Neural progenitor cell (in vitro differentiated cells): ENCODE data around the gene HOXB7. TPM values are rescaled to one million over a fixed set of nuclear protein-coding genes. Genes with fewer than 3 reads are reported as not detected.

ENCODE experiments used
- DNase-seq: peaks from one replicate; pipeline ENCODE4 v3.0.0-alpha.2; 2016; ENCODE audit warnings: low spot score
- H2AFZ ChIP-seq: fragments of 200-600 bp; sonication (generic); replicated peaks from 2 replicates; pipeline ENCODE4 v1.6.1; 2016; ENCODE audit warnings: antibody characterized with exemption
- H3F3A ChIP-seq: fragments of 200-600 bp; sonication (generic); 2 replicates; pipeline ENCODE4 v1.6.1; 2016; ENCODE audit warnings: antibody characterized with exemption, low read depth
- H3K27ac ChIP-seq: fragments of 200-600 bp; sonication (generic); 2 replicates; pipeline ENCODE4 v1.5.1; 2016; ENCODE audit warnings: mild to moderate bottlenecking
- H3K27me3 ChIP-seq: fragments of 200-600 bp; sonication (generic); 2 replicates; pipeline ENCODE4 v1.6.1; 2016; ENCODE audit warnings: mild to moderate bottlenecking, moderate library complexity
- H3K36me3 ChIP-seq: fragments of 200-600 bp; sonication (generic); 2 replicates; pipeline ENCODE4 v1.5.1; 2016
- H3K4me1 ChIP-seq: fragments of 200-600 bp; sonication (generic); 2 replicates; pipeline ENCODE4 v1.6.1; 2016; ENCODE audit warnings: mixed run types
- H3K4me2 ChIP-seq: fragments of 200-600 bp; sonication (generic); 2 replicates; pipeline ENCODE4 v1.6.1; 2016
- H3K4me3 ChIP-seq: fragments of 200-600 bp; sonication (generic); 2 replicates; pipeline ENCODE4 v1.5.1; 2016
- H3K79me2 ChIP-seq: fragments of 200-600 bp; sonication (generic); 2 replicates; pipeline ENCODE4 v1.6.1; 2016; ENCODE audit warnings: low read depth
- H3K9ac ChIP-seq: fragments of 200-600 bp; sonication (generic); 2 replicates; pipeline ENCODE4 v1.6.1; 2016
- H3K9me3 ChIP-seq: fragments of 200-600 bp; sonication (generic); 2 replicates; pipeline ENCODE4 v1.5.1; 2016; ENCODE audit warnings: low read depth
- H4K20me1 ChIP-seq: fragments of 200-600 bp; sonication (generic); 2 replicates; pipeline ENCODE4 v1.6.1; 2016; ENCODE audit warnings: low read depth
- H3K27ac Mint-ChIP-seq: 3 replicates; pipeline ENCODE4 v1.8.0; 2021; ENCODE audit warnings: mixed read lengths
- H3K27me3 Mint-ChIP-seq: 2 replicates; pipeline ENCODE4 v1.8.0; 2022; ENCODE audit warnings: low read depth, mild to moderate bottlenecking, inconsistent platforms, moderate library complexity, mixed read lengths; ENCODE audit not compliant: insufficient read depth
- H3K36me3 Mint-ChIP-seq: 3 replicates; pipeline ENCODE4 v1.8.0; 2021; ENCODE audit warnings: mixed read lengths
- H3K4me1 Mint-ChIP-seq: 3 replicates; pipeline ENCODE4 v1.8.0; 2021; ENCODE audit warnings: mixed read lengths
- H3K4me3 Mint-ChIP-seq: 3 replicates; pipeline ENCODE4 v1.8.0; 2021; ENCODE audit warnings: mild to moderate bottlenecking, moderate library complexity, mixed read lengths
- H3K9me3 Mint-ChIP-seq: 3 replicates; pipeline ENCODE4 v1.8.0; 2020; ENCODE audit warnings: mixed read lengths
- EZH2 ChIP-seq: fragments of 200-600 bp; sonication (generic); IDR thresholded peaks from 2 replicates; pipeline ENCODE4 v1.6.1; 2017; ENCODE audit warnings: antibody characterized with exemption, mild to moderate bottlenecking, moderate library complexity
- EZH2phosphoT487 ChIP-seq: fragments of 200-600 bp; sonication (generic); IDR thresholded peaks from 2 replicates; pipeline ENCODE4 v1.6.1; 2017; ENCODE audit warnings: antibody characterized with exemption
- total RNA-seq: library from RNA; depleted of rRNA; stranded (reverse); fragments of >200 nt; gene quantifications from 2 replicates; pipeline ENCODE4 v1.2.3, GENCODE V29; 2015; ENCODE audit warnings: low replicate concordance
- TF ChIP-seq, protein P1 (sequence below): fragments of 200-600 bp; sonication (generic); IDR thresholded peaks from 2 replicates; pipeline ENCODE4 v1.5.1; 2017; ENCODE audit warnings: antibody characterized with exemption, mild to moderate bottlenecking

Gene HOXB7
- total RNA-seq, 1 donor from 2014 or later = not detected

DNA sequence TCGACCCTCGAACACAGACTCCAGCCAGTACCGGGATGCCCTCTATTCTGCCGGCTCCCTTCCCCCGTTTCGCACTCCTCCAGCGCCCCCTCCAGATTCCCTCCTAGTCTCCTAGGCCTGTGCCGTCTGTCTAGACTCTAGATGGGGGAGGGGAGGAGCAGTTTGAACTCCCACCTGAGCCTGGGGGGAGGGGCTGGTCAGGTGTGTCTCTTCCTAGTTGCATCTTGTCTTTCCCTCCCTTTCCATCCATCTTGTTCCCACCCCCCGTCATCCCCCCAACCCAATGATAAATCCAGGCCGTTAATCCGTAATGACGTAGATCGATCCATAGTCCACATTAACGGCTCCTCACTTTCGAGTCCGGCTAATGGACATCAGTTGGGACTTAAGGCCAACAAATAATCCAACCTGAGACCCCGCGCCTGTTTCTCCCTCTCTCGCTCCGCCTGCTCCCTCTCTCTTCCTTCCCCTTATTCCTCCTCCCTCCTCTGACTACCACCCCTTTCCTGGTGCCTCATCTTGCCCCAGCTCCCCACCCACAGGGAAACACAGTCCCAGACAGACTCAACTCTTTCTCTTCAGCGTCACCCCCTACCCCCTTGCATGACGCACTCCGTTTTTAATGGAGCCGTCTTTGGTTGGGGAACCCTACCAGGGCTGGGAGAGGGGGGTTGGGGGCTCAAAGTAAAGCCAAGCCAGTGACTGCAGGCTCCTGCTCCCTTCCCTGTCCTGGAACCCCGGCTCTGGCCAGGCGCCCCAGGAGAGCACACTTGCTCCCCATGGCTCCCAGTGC lies 13.9 kb downstream of the HOXB7 start:
- Histone ChIP-seq H3K4me3 (no peak overlapping the region), H3K4me2 (no peak overlapping the region), H3K27ac (no peak overlapping the region), H4K20me1 (peaks cover 96% of the 10 kb centered on the region), H3F3A (no peaks in the 10 kb centered on the region), H3K9me3 (no peaks in the 10 kb centered on the region), H3K79me2 (no peaks in the 10 kb centered on the region), H3K27me3 (peaks cover 100% of the 10 kb centered on the region), H3K36me3 (no peaks in the 10 kb centered on the region), H3K4me1 (no peaks in the 10 kb centered on the region), H2AFZ (no peak overlapping the region), H3K9ac (no peak overlapping the region)
- no peak overlapping the region for H3K27ac Mint-ChIP-seq
- no peak overlapping the region for H3K4me3 Mint-ChIP-seq
- H3K36me3 Mint-ChIP-seq = peaks cover 1% of the 10 kb centered on the region
- peaks cover 9% of the 10 kb centered on the region for H3K9me3 Mint-ChIP-seq
- no peak for DNase-seq
- peaks cover 9% of the 10 kb centered on the region for H3K4me1 Mint-ChIP-seq
- TF ChIP-seq EZH2 = no peak
- TF ChIP-seq EZH2phosphoT487 = peak; percentile 24
- H3K27me3 Mint-ChIP-seq = peaks cover 99% of the 10 kb centered on the region

- H3K27ac ChIP-seq = no peak overlapping the region
- H3K4me2 ChIP-seq = no peak overlapping the region
- TF ChIP-seq EZH2phosphoT487 (peak; percentile 90), EZH2 (peak; percentile 39)
- TF ChIP-seq, protein P1, sequence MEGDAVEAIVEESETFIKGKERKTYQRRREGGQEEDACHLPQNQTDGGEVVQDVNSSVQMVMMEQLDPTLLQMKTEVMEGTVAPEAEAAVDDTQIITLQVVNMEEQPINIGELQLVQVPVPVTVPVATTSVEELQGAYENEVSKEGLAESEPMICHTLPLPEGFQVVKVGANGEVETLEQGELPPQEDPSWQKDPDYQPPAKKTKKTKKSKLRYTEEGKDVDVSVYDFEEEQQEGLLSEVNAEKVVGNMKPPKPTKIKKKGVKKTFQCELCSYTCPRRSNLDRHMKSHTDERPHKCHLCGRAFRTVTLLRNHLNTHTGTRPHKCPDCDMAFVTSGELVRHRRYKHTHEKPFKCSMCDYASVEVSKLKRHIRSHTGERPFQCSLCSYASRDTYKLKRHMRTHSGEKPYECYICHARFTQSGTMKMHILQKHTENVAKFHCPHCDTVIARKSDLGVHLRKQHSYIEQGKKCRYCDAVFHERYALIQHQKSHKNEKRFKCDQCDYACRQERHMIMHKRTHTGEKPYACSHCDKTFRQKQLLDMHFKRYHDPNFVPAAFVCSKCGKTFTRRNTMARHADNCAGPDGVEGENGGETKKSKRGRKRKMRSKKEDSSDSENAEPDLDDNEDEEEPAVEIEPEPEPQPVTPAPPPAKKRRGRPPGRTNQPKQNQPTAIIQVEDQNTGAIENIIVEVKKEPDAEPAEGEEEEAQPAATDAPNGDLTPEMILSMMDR = no peak
- H3K9ac ChIP-seq = no peak overlapping the region
- H3K27me3 ChIP-seq = peaks cover 100% of the 10 kb centered on the region
- H3K36me3 ChIP-seq = no peaks in the 10 kb centered on the region
- peaks cover 9% of the 10 kb centered on the region for H3K9me3 Mint-ChIP-seq
- H2AFZ ChIP-seq = no peak overlapping the region
- H3K79me2 ChIP-seq = no peaks in the 10 kb centered on the region
- no peaks in the 10 kb centered on the region for H3K4me1 ChIP-seq
- peaks cover 9% of the 10 kb centered on the region for H3K4me1 Mint-ChIP-seq
- no peaks in the 10 kb centered on the region for H3F3A ChIP-seq
- no peak overlapping the region for H3K4me3 ChIP-seq
- no peak overlapping the region for H3K27ac Mint-ChIP-seq
- no peak for DNase-seq
- H4K20me1 ChIP-seq = peaks cover 96% of the 10 kb centered on the region
- H3K9me3 ChIP-seq = no peaks in the 10 kb centered on the region
- peak overlapping the region; percentile 62 for H3K4me3 Mint-ChIP-seq
- peaks cover 97% of the 10 kb centered on the region for H3K27me3 Mint-ChIP-seq
- peaks cover 1% of the 10 kb centered on the region for H3K36me3 Mint-ChIP-seq
Observed at GRCh38 chr17:48596000-48596734, 14.7 kb downstream of the HOXB7 start.

GRCh38 chr17:48595278-48595999 lies 15.4 kb downstream of the HOXB7 start:
- Mint-ChIP-seq H3K36me3 (peaks cover 1% of the 10 kb centered on the region), H3K4me1 (peaks cover 9% of the 10 kb centered on the region), H3K9me3 (peaks cover 10% of the 10 kb centered on the region), H3K27me3 (peaks cover 97% of the 10 kb centered on the region), H3K4me3 (no peak overlapping the region), H3K27ac (no peak overlapping the region)
- H3K4me3 ChIP-seq = no peak overlapping the region
- no peaks in the 10 kb centered on the region for H3K4me1 ChIP-seq
- TF ChIP-seq EZH2phosphoT487 (no peak), EZH2 (no peak)
- TF ChIP-seq, protein P1 = no peak
- H3K27ac ChIP-seq = no peak overlapping the region
- no peaks in the 10 kb centered on the region for H3F3A ChIP-seq
- H4K20me1 ChIP-seq = peaks cover 95% of the 10 kb centered on the region
- no peak overlapping the region for H3K4me2 ChIP-seq
- no peaks in the 10 kb centered on the region for H3K79me2 ChIP-seq
- peaks cover 100% of the 10 kb centered on the region for H3K27me3 ChIP-seq
- no peak for DNase-seq
- H3K36me3 ChIP-seq = no peaks in the 10 kb centered on the region
- no peak overlapping the region for H2AFZ ChIP-seq
- H3K9ac ChIP-seq = no peak overlapping the region
- H3K9me3 ChIP-seq = no peaks in the 10 kb centered on the region
